ENCODE data around the gene C4orf50.

DNA sequence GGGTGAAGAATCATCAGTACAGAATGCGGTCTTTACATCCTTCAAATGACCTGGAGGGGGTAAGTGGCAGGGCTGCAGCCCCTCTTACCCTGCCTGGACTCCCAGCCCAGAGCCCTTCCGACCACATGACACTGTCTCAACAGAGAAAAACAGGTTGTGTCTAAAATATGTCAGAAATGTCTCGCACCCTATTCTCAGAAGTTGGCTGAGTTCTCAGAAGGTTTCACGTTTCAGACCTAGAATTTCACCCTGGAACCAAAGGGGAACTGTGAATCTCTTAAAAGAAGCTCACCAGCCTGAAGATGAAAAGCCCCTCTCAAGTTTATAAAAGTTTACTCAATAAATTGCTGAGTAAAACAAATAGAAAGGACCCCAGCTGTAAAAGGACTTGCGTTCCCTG lies 118.3 kb downstream of the C4orf50 start:
- TF ChIP-seq L3MBTL2 (conservative IDR thresholded peaks at IDR 0.05), result no peak
- TF ChIP-seq BHLHE40 (IDR thresholded peaks at IDR 0.05; ENCODE audit: borderline replicate concordance), result no peak
- no peak for TF ChIP-seq SP1 (IDR thresholded peaks at IDR 0.05)
- TF ChIP-seq HDGF (IDR thresholded peaks at IDR 0.05; ENCODE audit: borderline replicate concordance), result no peak
- TF ChIP-seq NFRKB (IDR thresholded peaks at IDR 0.05), result no peak
- no peak for TF ChIP-seq TARDBP (IDR thresholded peaks at IDR 0.05)
- TF ChIP-seq ELF4 (IDR thresholded peaks at IDR 0.05), result no peak
- no peak for TF ChIP-seq FOXM1 (IDR thresholded peaks at IDR 0.05; ENCODE audit: borderline replicate concordance)
- no peak for TF ChIP-seq ZNF384 (IDR thresholded peaks at IDR 0.05)
- no peak for TF ChIP-seq SUZ12 (IDR thresholded peaks at IDR 0.05)
- no peak for TF ChIP-seq CTBP1 (IDR thresholded peaks at IDR 0.05; ENCODE audit: borderline replicate concordance)
- no peak for TF ChIP-seq FOXK2 (IDR thresholded peaks at IDR 0.05)
